IPS-NIHi7 (cell line): ENCODE data around the gene VRK3.
A peak's percentile ranks its signal among the peaks of the same experiment; 100 is the strongest.
"Not testable (repeated sequence)": the region's sequence is repeated elsewhere in the genome, so short reads cannot be mapped to it uniquely, and the experiment has no call there.

Experiments
- DNase-seq: peaks from one replicate; pipeline ENCODE4 v3.0.0; 2012; ENCODE audit warnings: mixed read lengths; ENCODE audit errors: extremely low spot score

The VRK3 gene

DNA sequence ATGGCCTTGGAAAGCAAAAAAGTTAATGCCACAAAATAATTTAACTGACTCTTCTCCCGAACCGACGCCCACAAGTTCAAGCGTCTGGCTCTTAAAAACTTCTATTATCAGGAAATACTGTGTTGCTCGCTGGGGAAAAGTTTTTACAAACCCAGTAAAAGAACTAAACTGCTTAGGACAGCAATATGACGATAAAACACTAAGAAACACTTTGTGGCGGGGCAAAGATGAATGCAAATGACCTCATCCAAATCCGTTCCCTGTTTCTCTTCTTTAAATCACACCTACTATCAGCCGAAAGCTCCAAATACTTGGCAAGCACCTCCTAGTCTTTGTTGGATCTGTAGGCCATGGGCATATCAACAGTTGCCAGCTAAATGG, 69.1 kb downstream of the VRK3 start:
- DNase-seq = peak; percentile 2

DNA sequence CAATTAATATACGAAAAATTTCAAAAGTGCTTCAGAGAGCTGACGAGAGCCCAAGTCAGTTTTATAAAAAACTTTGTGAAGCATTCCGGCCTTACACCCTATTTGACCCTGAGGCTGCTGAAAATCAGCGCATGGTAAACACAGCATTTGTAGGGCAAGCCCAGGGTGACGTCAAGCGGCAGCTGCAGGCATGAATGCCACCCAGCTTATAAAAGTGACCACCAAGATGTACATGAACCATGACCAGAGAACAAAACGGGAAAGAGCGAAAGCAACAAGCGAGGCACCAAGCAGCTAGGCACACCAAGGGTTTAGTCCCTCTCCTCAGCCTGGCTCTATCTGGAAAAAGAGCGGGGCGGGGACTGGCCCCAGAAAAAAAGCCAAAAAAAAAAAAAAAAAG, 70.2 kb downstream of the VRK3 start:
- peak; percentile 1 for DNase-seq

GRCh38 chr19:49954092-49954829, 70.9 kb downstream of the VRK3 start:
- peak; percentile 19 for DNase-seq

- peak; percentile 4 for DNase-seq
Measured at GRCh38 chr19:49953416-49953815, 71.8 kb downstream of the VRK3 start.

GRCh38 chr19:49952906-49953305, 72.3 kb downstream of the VRK3 start:
- no peak for DNase-seq

DNA sequence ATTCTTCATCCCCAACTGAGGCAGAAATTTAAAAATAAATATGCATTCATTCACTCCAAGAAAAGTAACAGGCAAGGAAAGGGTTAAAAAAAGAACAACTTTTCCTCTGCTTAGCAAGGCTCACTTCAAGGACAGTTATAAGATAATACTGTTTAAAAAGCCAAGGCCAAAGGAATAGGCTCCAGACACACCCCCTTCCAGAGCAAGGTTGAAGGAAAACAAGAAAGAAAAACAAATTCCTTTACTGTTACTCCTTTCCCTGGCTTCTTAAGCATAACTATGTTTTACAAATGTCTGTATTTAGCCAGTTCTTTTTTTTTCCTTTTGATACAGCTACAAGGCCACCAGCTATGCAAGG, 72.7 kb downstream of the VRK3 start:
- DNase-seq = no peak

DNA sequence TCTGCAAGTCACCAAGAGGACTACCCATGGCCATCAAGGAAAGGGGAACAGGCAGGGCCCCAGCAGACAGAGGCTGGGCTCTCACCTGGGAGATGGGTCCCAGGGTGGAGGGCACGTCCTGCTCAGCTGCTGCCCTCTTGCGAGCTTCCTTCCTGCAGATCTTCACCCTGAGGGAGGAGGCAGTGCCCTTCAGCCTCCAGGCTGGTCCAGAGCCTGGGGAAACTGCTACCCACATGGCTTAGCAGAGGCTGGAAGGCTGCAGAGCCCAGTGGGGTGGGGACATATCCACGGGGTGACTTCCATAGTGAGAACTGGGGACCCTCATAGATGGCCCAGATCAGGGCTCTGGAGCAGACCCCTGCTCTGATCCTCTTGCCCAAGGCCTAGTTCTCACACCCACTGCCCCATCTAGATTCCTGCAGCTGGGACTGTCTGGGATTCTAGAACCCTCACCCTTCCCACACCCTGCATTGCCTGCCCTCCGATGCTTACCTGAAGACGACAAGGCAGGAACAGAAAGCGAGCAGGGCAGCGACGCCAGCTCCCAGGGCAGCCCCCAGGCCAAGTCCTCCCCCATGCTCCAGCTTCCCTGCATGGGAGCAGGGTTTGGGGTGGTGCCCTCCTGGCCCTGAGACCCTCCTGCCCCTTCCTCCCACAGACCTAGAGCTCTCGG, 73.2 kb downstream of the VRK3 start:
- DNase-seq = no peak

DNA sequence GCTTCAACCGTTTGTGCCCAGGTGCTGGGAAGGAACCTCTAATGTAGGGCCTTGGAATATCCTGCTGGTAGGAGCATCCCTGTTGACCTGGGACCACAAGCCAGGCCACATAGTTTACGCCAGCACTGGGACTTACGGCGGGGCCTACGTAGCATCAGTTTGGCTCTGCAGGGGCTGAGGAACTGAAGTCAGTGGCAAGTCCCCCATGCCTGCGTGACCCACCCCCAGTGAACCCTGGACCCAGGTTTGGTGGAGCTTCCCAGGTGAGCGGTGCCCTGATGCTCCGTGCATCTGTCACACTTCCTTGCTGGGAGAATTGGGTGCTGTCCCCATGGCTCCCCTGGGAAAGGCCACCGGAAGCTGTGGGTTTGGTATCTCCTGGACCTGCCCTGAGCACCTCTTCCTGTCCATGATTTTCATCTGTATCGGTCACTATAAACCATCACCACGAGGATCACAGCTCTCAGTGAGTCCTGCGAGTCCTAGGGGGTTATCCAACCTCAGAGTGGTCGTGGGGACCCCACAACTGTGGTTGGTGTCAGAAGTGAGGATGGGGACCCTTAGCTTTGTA, 74.1 kb downstream of the VRK3 start:
- DNase-seq = no peak

- no peak for DNase-seq
Measured at GRCh38 chr19:49950590-49950948, 74.6 kb downstream of the VRK3 start.

DNA sequence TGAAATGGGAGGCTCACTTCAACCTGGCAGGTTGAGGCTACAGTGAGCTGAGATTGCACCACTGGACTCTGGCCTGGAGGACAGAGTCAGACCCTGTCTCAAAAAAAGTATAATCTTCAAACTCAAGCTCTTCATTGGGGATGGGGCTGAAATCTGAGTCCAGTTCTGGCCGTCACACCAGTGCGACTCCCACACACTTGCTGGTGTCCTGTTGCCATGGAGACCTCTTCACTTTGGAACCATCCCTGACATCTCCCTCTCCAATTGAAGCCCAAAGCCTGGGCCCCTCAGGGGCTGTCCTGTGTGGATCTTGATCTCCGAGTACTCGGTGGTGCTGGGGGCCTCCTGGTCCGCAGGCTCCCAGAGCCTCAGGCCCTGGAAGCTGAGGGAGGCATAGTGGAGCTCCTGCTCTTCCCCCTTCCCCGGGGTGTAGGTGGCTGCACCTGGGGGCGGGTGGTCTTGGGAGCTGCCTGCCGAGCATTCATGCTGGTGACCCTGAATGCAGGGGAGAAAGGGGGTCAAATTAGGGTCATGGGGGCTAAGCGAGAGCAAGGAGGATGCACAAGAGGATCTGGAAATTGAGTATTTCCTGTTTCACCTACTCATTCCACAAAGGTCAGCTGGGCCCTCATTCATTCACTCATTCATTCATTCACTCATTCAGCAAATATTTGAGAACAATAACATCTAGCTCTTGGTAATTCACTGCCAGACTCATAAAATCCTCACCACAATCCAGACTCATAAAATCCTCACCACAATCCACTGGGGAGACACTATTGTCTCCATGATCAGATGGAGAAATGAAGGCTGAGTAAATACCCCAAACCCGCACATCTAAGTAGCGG, 75.2 kb downstream of the VRK3 start:
- no peak for DNase-seq

- no peak for DNase-seq
Measured at GRCh38 chr19:49946415-49946814, 78.8 kb downstream of the VRK3 start.

DNA sequence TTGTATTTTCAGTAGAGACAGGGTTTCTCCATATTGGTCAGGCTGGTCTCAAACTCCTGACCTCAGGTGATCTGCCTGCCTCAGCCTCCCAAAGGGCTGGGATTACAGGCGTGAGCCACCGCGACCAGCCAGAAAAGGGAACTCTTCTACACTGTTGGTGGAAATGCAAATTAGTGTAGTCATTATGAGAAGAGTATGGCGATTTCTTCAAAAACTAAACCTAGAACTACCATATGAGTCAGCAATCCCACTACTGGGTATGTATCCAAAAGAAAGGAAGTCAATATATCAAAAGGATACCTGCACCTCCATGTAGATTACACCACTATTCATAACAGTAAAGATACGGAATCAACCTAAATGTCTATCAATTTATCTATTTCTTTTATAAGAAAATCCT, 80.6 kb downstream of the VRK3 start:
- DNase-seq = not testable (repeated sequence)

GRCh38 chr19:49940482-49940791, 84.7 kb downstream of the VRK3 start:
- DNase-seq = no peak

DNA sequence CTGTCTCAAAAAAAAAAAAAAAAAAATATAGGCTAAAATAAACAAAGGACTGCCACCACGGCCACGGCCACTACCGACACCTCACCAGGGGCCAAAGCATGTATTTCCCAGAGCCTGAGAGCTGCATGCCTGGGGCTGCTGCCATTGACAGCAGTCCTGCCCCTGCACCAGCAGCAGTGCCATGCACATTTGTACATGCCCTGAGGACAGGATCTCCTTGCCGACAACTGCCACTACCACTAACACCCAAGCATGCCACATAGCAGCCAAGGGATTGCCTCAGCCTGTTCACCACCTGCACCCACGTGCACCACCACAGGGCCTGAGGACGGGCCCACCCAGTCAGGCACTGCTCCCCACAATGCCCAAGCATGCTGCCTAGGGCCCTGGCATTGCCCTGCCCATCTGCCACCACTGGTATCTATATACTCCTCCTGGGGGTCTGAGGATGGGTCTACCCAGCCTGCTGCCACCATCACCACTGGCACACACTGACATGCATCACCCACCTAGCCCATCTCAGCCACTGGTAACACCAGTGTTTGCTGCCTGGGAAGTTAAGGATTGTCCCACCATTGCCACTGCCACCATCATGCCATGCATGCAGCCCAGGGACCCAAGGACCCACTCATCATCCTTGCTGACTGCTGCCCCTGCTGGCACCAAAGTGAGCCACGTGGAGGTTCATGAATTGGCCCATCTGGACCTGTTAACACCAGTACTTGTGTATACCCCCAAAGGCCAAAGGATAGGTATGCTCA, 85.3 kb downstream of the VRK3 start:
- peak; percentile 5 for DNase-seq

DNA sequence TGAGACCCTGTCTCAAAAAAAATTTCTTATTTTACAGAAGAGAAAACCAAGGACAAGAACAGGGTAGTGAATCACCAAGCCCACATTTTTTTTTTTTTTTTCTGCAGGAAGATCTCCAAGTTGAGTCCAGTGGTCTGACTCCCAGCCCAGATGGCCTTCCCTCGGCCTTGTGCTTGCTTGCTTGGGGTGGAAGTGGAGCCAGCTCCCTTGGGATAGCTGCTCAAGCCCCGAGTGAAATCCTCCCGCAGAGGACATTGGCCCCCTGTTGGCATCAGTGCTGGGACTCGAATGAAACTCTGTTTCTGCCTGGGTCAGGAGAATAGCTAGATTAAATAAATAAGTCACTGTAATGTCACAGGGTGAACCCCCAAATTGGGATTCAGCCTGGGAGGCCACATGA, 86.5 kb downstream of the VRK3 start:
- no peak for DNase-seq

DNA sequence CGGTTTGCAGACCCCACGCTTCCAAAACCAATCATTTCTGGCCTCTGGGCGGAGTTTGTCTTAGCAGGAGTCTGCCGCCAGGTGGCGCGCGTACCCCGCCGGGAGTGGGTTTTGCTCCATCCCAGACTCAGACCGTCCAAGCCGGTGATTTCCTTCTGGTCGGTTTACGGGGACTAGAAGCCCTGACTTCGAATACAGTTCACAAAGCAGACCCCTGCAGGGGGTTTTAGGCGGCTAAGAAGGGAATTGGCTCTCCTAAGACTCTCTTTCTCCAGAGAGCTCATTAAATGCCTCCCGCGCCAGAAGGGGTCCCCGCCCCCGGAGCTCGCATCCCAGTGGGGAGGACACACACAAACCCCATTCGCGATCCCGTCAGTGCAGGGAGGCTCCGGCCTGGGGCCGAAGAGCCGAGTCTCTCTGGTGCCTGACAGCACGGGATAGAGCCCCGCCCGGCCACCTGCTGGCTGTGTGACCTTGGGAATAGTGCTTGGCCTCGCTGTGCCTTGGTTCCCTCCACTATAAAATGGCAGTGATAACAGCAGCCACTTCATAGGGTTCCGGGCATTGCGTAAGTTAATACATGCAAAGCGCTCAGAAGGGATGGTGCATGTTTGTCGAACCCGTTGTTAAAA, 87.3 kb downstream of the VRK3 start:
- peak; percentile 87 for DNase-seq

DNA sequence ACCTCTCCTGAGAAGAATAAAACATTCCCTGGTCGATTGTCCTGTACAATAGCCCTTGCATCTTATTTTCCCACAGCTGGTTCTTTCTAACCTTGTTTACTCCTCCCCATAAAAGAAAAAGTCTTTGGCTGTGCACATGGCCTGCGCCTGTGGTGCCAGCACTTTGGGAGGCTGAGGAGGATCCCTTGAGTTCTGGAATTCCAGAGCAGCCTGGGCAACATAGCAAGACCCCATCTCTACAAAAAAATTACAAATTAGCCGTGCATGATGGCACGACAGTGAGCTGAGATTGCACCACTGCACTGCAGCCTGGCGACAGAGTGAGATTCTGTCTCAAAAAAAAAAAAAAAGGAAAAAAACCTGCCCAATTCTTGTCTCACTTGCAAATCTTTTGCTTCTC, 88.6 kb downstream of the VRK3 start:
- DNase-seq = no peak

DNA sequence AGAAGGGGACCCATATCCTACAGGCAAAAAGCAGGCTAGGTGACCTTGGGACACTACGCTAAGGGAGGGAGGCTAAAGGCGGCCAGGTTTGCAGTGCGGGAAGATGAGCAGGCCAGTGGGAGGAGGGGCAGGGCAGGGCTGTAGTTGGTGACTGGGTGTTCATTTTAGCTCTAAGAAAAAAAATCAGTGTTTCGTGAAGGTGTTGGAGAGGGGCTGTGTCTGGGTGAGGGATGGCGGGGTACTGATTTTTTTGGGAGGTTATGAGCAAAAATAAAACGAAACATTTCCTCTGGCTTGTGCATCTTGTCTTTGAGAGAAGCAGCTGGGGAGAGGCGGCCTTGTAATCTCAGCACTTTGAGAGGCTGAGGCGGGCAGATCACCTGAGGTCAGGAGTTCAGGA, 91.5 kb downstream of the VRK3 start:
- no peak for DNase-seq

GRCh38 chr19:49932731-49933131, 92.4 kb downstream of the VRK3 start:
- DNase-seq = no peak

GRCh38 chr19:49932041-49932451, 93.1 kb downstream of the VRK3 start:
- DNase-seq = no peak

- DNase-seq = no peak
Measured at GRCh38 chr19:49931293-49932040, 93.7 kb downstream of the VRK3 start.
